ENCODE data around the gene BLTP2. TPM values are rescaled to one million over a fixed set of nuclear protein-coding genes. Genes with fewer than 3 reads are reported as not detected.

BLTP2 gene
- total RNA-seq, 1 experiment from 2014 or later: 65.8 TPM

- DNase-seq (ENCODE audit: low read depth): peak; percentile 97
Measured at GRCh38 chr17:28598799-28599310, 46.1 kb downstream of the BLTP2 start, which contains the start of gene SPAG5. Gene SPAG5 (minus strand): TSS chr17:28599025. CDS start chr17:28598946, 79 bp downstream.

GRCh38 chr17:28598389-28598788 lies 46.6 kb downstream of the BLTP2 start:
- DNase-seq (ENCODE audit: low read depth): no peak

- DNase-seq (ENCODE audit: low read depth): no peak
Measured at GRCh38 chr17:28597606-28598383, 47.2 kb downstream of the BLTP2 start.

Other genes starting within 250 kb of the BLTP2 start
- 4.6 and 6.1 TPM in 2 replicates for gene SLC46A1, start 238.9 kb downstream of the BLTP2 start, total RNA-seq (2014; rRNA removed; shearing (Covaris generic))
- not detected in 2 replicates for gene SLC13A2, start 171.5 kb downstream of the BLTP2 start, total RNA-seq (2014; rRNA removed; shearing (Covaris generic))
- gene FOXN1, start 138.8 kb downstream of the BLTP2 start, total RNA-seq (2014; rRNA removed; shearing (Covaris generic)): not detected in 2 replicates
- 17.8 and 25.4 TPM in 2 replicates for gene UNC119, start 92.5 kb downstream of the BLTP2 start, total RNA-seq (2014; rRNA removed; shearing (Covaris generic))
- gene PIGS, start 73.6 kb downstream of the BLTP2 start, total RNA-seq (2014; rRNA removed; shearing (Covaris generic)): 44.9 and 49.1 TPM in 2 replicates
- gene ALDOC, start 68.3 kb downstream of the BLTP2 start, total RNA-seq (2014; rRNA removed; shearing (Covaris generic)): 1.3 and 2.4 TPM in 2 replicates
- gene SPAG5, start 46.1 kb downstream of the BLTP2 start, total RNA-seq (2014; rRNA removed; shearing (Covaris generic)): 134 and 173 TPM in 2 replicates
- 9.1 and 11.4 TPM in 2 replicates for gene RSKR, start 31.0 kb downstream of the BLTP2 start, total RNA-seq (2014; rRNA removed; shearing (Covaris generic))
- gene SDF2, start 16.7 kb upstream of the BLTP2 start, total RNA-seq (2014; rRNA removed; shearing (Covaris generic)): 67.6 and 68.2 TPM in 2 replicates
- gene SUPT6H, start 17.0 kb upstream of the BLTP2 start, total RNA-seq (2014; rRNA removed; shearing (Covaris generic)): 28.4 and 38.2 TPM in 2 replicates
- 0.21 and 0.23 TPM in 2 replicates for gene PROCA1, start 66.7 kb upstream of the BLTP2 start, total RNA-seq (2014; rRNA removed; shearing (Covaris generic))
- gene RAB34, start 72.7 kb upstream of the BLTP2 start, total RNA-seq (2014; rRNA removed; shearing (Covaris generic)): 243 and 290 TPM in 2 replicates
- 697 and 1,346 TPM in 2 replicates for gene RPL23A, start 74.8 kb upstream of the BLTP2 start, total RNA-seq (2014; rRNA removed; shearing (Covaris generic))
- gene TLCD1, start 81.1 kb upstream of the BLTP2 start, total RNA-seq (2014; rRNA removed; shearing (Covaris generic)): 1.3 and 2.4 TPM in 2 replicates
- gene NEK8, start 83.6 kb upstream of the BLTP2 start, total RNA-seq (2014; rRNA removed; shearing (Covaris generic)): 2.9 and 10.2 TPM in 2 replicates
- 20.4 and 23.7 TPM in 2 replicates for gene TRAF4, start 98.9 kb upstream of the BLTP2 start, total RNA-seq (2014; rRNA removed; shearing (Covaris generic))
- gene FAM222B, start 197.6 kb upstream of the BLTP2 start, total RNA-seq (2014; rRNA removed; shearing (Covaris generic)): 2.3 and 3.1 TPM in 2 replicates
- 26.4 and 38.4 TPM in 2 replicates for gene ERAL1, start 209.9 kb upstream of the BLTP2 start, total RNA-seq (2014; rRNA removed; shearing (Covaris generic))

Measured in Daoy (cell line).